ENCODE measurements around the gene PRMT5.

DNA sequence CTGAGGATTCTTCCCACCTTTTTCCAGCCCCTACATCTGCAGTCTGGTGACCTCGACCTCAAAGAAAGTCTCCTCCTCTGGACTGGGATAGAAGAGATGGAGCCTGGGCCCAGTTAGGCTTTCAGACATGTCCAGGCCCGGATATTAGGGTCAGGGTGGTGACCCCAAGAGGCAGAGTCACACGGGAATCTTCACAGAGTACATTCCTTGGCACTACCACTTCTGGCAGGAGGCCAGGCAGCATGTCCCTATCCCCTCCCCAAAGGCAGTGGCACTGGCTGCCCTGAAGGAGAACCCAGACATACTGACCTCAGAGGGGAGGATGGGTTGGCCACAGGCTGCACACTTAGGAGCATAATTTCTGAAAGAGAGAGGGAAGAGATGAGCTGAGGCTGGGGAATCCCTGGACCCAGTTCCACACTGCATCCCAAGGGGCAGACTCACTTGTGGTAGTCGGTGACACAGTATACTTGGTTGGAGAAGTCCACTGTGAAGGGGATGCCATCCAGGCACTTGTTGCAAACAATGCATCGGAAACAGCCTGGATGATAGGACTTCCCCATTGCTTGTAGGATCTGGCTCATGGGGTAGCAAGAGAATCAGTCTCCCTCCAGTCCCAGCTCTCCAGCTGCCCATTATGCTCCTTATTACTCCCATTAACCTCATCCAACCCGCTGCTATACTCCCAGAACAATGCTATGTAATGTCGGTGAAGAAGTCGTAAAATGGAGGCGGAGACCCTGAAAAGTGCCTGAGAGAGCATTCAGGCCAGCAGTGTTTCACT is 45.5 kb upstream of the PRMT5 start:
- TF ChIP-seq EP300 (IDR thresholded peaks at IDR 0.05; ENCODE audit: borderline replicate concordance) (no peak), FOXM1 (IDR thresholded peaks at IDR 0.05; ENCODE audit: borderline replicate concordance, low read depth) (no peak), EGR1 (IDR thresholded peaks at IDR 0.05) (no peak), TCF12 (IDR thresholded peaks at IDR 0.05; ENCODE audit: low read depth) (no peak), CREB1 (IDR thresholded peaks at IDR 0.05; ENCODE audit: low read depth) (no peak), RAD21 (IDR thresholded peaks at IDR 0.05; ENCODE audit: low read depth) (no peak), CEBPB (IDR thresholded peaks at IDR 0.05) (no peak), TAF1 (IDR thresholded peaks at IDR 0.05; ENCODE audit: low read depth) (no peak)
- TF ChIP-seq, protein P1, sequence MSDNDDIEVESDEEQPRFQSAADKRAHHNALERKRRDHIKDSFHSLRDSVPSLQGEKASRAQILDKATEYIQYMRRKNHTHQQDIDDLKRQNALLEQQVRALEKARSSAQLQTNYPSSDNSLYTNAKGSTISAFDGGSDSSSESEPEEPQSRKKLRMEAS (IDR thresholded peaks at IDR 0.05): no peak
- TF ChIP-seq, protein P2, sequence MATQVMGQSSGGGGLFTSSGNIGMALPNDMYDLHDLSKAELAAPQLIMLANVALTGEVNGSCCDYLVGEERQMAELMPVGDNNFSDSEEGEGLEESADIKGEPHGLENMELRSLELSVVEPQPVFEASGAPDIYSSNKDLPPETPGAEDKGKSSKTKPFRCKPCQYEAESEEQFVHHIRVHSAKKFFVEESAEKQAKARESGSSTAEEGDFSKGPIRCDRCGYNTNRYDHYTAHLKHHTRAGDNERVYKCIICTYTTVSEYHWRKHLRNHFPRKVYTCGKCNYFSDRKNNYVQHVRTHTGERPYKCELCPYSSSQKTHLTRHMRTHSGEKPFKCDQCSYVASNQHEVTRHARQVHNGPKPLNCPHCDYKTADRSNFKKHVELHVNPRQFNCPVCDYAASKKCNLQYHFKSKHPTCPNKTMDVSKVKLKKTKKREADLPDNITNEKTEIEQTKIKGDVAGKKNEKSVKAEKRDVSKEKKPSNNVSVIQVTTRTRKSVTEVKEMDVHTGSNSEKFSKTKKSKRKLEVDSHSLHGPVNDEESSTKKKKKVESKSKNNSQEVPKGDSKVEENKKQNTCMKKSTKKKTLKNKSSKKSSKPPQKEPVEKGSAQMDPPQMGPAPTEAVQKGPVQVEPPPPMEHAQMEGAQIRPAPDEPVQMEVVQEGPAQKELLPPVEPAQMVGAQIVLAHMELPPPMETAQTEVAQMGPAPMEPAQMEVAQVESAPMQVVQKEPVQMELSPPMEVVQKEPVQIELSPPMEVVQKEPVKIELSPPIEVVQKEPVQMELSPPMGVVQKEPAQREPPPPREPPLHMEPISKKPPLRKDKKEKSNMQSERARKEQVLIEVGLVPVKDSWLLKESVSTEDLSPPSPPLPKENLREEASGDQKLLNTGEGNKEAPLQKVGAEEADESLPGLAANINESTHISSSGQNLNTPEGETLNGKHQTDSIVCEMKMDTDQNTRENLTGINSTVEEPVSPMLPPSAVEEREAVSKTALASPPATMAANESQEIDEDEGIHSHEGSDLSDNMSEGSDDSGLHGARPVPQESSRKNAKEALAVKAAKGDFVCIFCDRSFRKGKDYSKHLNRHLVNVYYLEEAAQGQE (IDR thresholded peaks at IDR 0.05; ENCODE audit: low read depth): no peak
- TF ChIP-seq, protein P3, sequence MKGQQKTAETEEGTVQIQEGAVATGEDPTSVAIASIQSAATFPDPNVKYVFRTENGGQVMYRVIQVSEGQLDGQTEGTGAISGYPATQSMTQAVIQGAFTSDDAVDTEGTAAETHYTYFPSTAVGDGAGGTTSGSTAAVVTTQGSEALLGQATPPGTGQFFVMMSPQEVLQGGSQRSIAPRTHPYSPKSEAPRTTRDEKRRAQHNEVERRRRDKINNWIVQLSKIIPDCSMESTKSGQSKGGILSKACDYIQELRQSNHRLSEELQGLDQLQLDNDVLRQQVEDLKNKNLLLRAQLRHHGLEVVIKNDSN (IDR thresholded peaks at IDR 0.05): no peak
